ENCODE results near the gene SIVA1.
"Not testable (repeated sequence)": the region's sequence is repeated elsewhere in the genome, so short reads cannot be mapped to it uniquely, and the experiment has no call there.

The SIVA1 gene

DNA sequence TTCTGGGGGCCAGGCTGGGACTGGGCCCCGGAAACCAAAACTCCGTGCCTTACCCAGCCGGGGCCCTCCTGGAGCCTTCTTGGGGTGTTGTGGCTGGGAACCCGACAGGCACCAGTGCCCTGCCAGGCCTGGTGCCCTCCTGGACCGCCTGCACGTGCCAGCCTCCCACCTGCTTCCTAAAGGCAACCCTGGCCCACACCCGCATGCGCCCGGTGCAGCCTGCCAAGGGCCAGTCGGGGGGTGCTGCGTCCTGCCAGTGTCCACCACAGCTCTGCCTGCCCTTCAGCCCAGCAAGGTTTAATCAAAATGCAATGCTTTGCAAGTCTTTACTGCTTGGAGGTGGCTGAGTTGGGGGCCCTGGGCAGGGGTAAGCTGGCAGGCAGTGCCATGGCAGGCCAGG is 34.1 kb upstream of the SIVA1 start:
- no peak for DNase-seq (ENCODE audit: extremely low read depth in 1 of 2, low read depth in 1 of 2)

DNA sequence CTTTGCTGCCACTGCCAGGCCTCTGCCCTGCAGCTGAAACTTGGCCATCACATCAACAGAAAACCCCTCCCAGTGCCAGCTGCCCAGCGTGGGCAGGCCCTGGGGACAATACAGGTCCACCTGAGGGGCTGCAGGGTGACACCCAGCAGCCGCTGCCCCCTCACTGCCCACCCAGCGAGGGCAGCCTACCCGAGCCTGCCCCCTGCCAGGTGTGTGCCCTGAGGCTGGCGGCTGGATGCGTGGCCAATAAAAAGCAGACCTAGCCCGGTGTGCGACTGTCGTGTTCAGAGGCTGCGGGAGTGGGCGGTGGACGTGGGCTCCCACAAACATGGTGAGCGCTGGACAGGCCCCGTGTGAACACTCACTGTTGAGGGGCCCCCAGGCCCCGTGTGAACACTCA is 33.6 kb upstream of the SIVA1 start:
- no peak for DNase-seq (ENCODE audit: extremely low read depth in 1 of 2, low read depth in 1 of 2)

DNA sequence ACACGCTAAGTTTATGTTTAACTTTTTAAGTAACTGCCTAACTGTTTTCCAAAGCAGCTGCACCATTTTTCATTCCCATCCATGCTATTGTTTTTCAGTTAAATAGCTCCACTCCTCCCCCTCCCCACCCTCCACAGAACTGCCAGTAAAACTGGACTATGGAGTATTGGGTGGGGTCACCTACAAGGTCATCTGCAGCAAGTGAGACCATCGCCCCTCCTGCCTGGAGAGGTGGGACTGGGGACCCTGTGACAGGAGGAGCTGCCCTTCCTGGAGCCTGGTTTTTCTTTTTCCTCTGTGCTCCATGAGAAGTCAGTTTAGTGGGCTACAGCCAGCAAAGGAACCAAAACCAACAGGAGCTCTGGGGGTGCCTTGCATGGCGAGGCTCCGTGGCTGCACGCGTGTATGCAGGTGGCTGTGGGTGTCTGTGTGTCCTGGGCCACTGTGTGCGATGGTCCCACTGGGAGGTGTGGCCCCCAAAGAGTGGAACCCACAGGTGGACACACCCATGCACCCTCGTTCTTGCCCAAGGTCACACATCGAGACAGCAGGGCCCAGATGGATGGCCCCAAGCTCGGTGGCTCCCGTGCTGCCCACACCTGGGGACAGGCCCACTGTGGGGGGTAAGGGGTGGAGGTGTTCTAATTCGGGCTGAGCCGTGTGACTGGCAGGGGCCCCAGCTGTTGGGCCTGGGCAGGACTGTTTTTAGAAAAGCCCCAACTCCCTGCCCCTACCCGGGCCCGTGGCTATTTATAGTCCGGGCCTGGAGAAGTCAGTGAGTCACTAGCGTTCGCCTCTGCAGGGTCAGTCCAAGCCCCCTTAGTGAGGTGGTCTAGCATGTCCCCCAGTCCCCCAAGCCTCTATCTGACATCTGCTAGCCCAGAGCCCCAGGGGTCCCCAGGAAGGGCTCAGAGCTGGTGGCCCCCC is 31.2 kb upstream of the SIVA1 start:
- no peak for DNase-seq (ENCODE audit: extremely low read depth in 1 of 2, low read depth in 1 of 2)

DNA sequence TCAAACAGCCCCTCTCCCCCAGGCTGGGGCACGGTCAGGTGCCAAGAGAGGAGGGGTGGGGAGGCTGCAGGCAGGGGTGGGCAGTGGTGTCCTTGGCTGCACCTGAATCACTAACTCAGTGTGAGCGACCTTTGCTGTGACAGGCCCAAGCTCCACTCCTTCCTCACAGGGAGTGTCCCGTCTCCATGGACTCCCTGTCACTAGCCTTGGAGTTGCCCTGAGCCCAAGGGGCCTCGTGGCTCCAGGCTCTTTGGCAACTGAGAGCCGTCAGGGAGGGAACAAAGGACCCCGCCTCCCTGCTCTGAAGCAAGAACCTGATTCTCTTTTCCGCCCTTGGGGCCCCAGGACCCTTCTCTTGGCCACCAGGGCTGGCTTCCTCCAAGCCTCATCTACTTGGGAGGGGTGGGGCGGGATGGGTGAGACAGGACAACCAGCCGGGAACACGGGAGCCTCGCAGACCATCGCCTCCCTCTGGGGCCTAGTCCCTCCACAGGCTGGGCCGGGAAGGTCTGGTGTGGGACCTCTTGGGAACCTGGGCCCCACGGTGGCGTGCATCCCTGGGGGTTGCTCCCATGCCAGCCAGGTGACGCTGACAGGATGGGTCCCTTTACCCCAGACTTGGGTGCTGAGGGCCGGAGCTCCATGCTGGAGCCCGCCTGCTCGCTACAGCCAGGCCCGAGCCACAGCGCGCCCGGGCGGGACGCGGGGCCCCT is 29.9 kb upstream of the SIVA1 start:
- DNase-seq (ENCODE audit: extremely low read depth in 1 of 2, low read depth in 1 of 2) = no peak

DNA sequence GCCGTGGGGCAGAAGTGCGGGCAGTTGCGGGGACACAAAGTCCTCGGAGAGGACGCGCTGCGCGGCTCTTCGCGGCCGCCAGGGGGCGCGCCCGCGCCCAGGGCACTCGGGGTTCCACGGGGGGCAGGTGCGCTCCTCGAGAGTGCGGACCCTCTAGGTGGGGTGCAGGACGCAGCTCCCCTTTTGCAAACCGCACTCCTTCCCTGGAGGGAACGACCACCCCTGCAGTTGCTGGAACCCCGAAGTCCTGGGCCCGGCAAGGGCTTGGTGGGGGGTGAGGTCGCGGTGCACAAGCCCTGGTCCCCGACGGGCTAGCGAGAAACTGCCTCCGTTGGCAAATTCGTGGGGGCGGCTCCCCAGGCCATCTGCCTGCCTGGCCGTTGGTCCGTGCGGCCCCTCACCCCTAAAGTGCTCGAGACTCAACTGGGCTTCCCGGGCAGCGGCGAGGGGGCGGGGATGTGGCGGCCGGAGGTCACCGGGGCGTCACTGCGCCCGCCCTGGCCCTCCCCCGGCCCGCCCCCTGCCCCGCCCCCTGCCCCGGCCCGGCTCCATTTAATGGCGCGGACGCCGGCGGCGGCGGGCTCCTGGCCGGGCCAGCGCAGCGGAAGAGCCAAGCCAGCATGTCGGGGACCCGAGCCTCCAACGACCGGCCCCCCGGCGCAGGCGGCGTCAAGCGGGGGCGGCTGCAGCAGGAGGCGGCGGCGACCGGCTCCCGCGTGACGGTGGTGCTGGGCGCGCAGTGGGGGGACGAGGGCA is 29.1 kb upstream of the SIVA1 start, which contains the start of gene ADSS1:
ADSS1 (plus strand) TSS at position 579 of the 756 bp plus-strand sequence; CDS start at position 621, 42 bp downstream.
- peak; percentile 21 to 27 for DNase-seq (ENCODE audit: extremely low read depth in 1 of 2, low read depth in 1 of 2)

DNA sequence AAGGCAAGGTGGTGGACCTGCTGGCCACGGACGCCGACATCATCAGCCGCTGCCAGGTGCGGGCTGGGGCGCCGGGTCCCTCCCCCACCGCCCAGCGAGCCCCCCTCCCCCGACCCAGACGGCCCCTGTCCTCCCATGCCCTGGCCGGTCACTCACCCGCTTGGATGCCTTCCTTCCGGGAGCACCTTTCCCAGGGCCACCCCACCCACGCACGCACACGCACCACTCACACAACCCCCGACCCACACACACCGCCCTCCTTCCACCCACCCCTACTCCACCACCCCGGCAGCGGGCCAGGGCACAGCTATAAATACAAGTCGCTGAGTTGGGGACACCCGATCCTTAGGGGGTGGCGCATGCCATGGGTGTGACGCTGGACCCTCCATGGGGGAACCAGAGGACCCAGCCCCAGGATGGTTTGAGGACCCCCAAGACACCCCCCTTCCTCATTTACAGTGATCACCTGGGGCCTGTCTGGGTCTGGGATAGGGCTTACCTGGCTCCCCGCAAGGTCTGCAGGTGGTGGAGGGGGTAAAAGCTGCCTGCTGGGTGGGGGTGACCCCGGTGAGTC is 28.5 kb upstream of the SIVA1 start:
- no peak for DNase-seq (ENCODE audit: extremely low read depth in 1 of 2, low read depth in 1 of 2)

DNA sequence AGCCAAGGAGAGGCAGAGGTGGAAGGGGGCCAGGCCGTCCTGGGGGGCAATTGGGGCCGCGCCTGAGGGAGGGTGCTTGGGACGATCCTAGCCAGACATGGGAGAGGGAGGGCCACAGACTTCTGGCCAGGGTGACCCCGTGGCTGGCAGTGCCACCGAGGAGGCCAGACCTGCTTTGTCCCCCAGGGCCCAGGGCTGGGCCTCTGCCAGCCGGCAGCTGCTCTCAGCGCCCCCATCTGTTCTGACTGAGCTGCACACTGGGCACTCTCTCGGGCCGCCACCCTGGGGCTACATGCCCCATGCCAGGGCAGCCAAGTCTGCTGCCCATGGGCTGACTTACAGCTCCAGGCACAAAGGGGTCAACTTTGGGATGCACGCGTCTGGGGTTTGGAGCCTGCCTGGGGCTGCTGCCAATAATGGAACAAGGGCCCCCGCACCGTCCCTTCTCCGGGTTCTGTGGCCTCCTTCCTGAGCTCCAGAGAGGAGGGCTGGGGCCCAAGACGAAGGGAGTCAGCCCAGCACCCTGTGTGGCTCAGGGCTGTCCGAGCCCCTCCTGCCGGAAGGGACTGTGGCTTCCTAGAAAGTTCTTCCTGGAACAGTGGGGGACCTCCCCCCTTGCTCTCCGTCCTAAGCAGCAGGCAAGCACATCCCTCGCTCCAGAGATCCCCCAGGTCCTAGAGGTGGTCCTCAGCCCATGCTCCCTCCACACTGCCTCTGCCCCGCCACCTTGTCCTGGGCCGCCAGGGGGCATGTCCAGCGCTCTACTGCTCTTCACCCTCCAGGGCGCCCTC is 27.8 kb upstream of the SIVA1 start:
- no peak for DNase-seq (ENCODE audit: extremely low read depth in 1 of 2, low read depth in 1 of 2)

DNA sequence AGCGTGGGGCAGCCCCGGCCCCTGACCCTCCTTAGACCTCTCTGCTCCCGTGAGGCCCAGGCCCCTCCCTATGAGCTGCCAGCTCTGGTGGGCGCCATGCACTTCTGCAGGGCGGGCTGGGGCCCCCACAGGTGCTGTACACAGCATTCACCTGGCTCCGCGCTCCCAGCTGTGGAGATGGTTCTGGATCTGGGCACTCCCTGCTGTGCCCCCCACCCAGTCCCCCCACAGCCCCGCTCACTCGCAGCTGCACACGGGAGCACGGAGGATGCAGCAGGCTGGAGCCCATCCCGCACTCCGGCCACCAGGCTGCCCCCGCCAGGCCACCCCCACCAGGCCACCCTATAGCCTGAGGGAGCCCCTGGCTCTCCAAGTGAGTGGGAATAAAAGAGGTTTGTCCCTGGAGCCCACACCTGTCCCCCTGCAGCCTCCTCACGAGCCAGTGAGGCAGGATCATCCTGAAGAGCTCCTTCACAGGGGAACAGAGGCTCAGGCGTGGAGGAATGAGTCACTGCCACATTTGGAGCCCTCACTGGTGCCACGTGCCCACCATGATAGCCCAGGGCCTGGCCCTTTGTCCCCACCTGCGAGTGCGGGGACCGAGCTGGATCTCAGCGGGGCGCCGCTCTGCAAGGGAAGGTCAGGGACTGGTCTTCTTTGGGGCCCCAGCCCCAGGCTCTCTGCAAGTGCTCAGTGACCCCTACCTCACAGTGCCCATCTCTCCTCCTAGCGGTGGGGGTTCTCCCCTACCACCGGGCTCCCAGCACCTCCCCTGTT is 27.0 kb upstream of the SIVA1 start:
- no peak for DNase-seq (ENCODE audit: extremely low read depth in 1 of 2, low read depth in 1 of 2)

DNA sequence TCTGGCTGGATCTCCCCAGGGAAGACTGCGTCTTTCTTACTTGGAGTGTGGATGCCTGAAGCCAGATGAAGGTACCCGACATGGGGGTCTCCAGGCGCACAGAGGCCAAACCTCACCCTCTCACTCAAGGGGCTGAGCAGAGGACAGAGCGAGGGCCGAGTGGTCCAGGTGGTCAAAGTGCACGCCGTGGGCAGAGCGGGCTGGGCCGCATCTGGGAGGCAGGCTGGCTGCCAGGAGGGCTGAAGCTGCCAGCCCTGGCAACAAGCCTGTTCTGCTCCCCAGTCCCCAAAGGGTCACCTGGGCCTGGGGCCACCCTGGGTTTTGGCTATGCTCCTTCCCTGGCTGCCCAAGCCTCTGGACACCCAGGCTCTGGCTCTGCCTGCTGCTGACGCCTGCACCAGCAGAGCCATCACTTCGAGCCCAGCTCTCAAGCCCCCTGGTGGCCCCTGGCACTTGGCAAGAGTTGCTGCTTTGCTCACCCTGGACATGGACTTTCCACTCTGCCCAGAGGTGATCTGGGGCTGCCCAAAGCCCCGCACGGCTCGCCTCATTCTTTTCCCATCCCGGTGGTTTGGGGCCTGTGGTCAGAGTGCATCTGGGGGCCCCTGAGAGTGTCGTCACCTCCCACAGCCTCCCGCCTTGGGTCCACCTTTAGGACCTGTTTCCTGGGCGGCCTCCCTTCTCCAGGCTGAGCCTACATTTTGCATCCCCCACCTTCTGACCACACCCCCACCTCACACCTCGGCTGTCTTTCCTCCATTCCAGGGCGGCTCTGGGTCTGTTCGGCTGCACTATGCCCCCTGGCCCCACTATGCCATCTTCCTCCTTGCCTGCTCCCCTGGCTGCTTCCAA is 26.1 kb upstream of the SIVA1 start:
- DNase-seq (ENCODE audit: extremely low read depth in 1 of 2, low read depth in 1 of 2) = no peak

DNA sequence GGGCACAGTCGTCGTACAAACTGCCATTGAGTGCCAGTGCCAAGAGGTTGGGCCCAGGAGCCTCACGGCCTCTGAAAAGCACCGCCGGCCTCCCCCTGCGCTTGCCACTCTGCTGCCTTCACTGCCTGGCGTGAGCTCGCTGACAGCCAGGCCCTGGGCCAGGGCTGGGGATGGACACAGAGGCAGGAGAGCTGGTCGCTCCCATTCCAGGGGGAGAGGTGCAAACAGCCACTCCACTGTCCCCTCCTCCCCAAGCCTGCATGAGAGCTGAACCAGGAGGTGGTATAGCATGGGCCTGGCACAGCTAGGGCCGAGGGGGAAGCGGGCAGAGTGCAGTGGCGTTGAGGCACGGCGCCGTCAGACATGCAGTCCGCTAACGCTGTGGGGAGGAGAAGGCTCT is 24.3 kb upstream of the SIVA1 start:
- no peak for DNase-seq (ENCODE audit: extremely low read depth in 1 of 2, low read depth in 1 of 2)

DNA sequence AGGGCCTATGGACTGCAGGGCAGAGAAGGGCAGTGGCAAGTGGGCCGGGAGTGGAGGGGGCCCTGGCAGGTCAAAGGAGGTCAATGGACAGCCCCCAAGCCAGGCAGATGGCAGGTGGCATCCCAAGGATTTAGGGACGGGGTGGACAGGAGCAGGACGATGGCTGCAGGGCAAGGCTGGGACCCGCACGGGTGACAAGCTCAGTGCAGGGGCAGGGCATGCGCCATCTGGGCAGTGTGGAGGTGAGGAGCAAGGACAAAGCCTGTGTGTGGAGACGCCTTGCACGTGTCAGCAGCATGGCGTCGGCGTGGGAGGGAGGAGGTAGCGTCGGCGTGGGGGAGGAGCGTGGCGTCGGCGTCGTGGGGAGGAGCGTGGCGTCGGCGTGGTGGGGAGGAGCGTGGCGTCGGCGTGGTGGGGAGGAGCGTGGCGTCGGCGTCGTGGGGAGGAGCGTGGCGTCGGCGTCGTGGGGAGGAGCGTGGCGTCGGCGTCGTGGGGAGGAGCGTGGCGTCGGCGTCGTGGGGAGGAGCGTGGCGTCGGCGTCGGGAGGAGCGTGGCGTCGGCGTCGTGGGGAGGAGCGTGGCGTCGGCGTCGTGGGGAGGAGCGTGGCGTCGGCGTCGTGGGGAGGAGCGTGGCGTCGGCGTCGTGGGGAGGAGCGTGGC is 23.6 kb upstream of the SIVA1 start:
- DNase-seq (ENCODE audit: extremely low read depth in 1 of 2, low read depth in 1 of 2) = not testable (repeated sequence)

DNA sequence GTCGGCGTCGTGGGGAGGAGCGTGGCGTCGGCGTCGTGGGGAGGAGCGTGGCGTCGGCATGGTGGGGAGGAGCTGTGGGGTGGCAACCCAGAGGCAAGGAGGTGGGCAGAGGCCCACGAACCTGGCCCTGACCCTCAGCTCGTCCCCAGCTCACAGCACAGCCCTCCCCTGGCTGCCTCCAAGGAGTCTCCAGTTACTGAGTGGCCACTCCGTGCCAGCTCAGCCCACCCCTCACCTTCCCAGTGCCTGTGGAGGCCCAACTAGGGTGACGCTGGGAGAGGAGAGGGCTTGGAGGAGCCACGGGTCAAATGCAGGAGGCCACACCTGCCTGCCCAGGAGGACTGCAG is 23.1 kb upstream of the SIVA1 start:
- DNase-seq (ENCODE audit: extremely low read depth in 1 of 2, low read depth in 1 of 2) = no peak

DNA sequence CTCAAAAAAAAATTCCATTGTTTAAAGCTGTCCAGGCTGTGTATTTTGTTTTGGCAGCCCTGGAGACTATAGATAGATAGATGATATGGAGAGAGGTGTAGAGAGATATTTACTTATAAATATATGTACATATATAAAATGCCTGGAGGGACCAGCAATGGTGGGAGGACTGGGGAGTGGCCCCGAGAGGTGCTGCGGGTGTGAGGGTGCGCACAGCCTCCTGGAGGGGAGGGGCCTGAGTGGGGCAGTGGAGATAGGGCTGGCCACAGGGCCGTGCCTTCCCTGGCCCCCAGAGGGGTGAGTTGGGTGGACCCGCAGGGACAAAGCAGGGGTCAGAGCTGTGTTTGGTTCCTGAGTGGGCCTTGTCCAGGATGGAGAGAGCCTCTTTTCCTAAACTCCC is 22.5 kb upstream of the SIVA1 start:
- no peak for DNase-seq (ENCODE audit: extremely low read depth in 1 of 2, low read depth in 1 of 2)

DNA sequence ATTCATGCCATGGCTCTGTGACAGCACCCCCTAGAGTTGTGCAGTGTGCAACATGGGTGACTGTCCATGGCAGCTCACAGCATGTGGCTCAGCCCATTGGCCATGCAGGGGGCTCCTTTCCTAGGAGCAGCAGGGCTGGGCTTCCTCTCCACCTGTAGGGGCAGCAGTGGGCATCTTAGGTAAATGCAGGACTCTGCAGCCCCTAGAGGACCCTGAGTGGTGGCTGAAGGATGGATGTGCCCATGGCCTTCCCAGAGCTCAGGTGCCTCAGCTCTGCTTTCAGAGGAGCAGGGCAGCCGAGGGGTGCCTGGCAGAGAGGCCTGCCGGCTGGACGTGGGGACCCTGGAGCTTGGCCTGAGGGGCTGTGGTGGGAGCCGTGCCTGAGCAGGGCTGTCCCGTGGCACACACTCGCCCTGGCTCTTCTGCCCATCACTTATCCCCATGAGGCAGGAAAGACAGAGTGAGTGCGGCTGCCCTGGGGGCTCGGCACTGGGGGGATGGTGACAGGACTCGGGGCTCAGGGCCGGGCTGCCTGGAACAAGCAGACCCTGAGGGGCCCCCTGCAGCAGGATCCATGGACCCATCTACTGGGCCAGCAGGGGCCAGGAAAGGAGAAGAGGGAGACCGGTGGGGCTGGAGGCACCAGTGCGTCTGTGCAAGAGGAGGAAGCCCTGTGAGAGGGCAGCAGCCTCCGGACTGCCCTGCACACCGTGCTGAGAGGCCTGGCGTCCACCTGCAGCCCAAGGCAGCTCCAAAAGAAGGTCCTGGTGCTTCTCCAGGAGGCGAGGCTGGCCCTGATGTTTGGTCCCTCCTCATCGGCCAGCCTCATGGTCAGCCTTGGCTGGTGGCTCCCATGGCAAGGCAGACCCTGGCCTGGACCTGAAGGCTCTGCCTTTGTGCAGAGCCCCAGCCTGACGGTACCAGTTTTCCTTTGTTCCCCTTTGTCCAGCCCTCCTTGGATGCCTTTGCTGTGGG is 21.3 kb upstream of the SIVA1 start:
- no peak for DNase-seq (ENCODE audit: extremely low read depth in 1 of 2, low read depth in 1 of 2)

DNA sequence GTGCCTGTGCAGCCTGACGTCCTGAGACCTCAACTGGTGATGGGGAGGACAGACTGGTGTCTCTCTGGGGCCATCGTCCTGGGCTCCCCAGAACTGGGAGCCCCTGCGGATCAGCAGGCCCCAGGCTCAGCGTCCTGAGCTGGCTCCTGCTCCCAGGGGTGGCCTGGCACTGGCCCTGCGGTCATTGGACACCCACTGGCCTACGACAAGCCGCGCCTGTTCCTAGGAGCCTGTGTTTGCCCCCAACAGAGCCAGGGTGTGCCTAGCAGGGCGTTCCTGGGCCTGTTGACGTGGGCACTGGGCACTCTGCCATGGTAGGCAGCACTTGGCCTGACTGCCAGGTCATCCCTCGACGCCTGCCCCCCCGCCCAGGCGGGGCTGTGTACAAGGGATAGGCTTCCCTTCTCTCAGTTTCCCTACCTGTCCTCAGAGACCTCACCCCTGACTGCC is 20.6 kb upstream of the SIVA1 start:
- no peak for DNase-seq (ENCODE audit: extremely low read depth in 1 of 2, low read depth in 1 of 2)

DNA sequence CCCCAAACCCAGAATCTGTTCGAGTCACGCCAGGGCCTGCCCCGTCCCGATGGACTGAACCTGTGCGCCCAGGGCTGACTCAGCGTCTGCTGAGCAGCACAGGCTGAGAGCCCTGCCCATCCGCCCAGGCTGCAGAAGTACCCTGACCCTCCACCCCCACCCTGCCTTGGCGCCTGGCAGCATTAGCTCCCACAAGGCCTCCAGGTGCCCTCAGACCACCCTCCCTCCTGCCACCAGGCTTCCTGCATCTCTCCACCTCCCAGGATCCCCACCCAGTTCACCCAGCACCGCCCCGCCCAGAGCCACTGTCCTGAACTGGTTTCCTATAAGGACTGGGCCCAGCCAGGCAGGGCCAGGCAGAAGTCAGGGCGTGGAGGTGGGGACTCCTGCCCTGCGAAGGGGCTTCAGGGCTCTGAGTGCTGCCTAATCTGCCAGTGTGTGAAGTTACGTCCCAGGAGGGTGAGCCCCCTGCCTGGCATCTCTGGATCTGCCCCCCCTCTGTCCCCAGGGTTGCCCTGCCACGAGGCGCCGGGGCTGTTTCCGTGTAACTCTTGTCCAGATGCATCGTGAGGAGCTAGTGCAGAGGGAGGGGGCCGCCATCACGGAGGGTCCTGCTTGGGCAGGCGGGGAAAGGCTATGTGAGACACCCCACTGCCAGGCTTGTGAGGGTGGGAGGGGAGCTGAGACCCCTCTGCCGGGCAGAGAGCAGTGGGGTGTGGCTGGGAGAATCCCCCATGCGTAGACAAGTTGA is 19.8 kb upstream of the SIVA1 start:
- DNase-seq (ENCODE audit: extremely low read depth in 1 of 2, low read depth in 1 of 2) = no peak
